ENCODE data around the gene GSG1L2.

The GSG1L2 gene

DNA sequence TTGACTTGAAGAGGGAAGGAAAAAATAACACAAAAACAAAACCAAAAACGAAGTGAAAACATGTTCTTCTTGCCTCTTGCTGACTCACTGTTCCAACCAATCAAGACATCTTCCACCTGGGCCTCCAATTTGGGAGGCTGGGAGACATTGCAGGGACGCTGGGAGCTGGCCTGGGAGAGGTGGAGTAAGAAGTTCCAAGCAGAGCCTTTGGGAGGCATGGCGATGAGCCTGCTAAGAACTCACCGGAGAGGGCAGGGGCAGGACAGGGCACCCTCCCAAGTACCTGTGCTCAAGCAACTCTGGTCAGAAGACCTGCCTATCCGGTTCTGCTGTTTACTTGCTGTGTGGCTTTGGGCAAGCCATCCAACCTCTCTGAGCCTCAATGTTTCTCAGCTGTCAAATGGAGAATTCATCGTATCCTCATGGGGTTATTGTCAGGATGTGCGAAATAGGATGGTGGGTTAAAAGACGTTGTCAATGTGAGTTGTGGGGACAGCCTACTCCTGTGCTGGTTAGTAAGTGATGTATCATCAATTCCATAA lies 3.0 kb upstream of the GSG1L2 start:
- DNase-seq (ENCODE audit: low read depth in 2 of 2) = no peak

DNA sequence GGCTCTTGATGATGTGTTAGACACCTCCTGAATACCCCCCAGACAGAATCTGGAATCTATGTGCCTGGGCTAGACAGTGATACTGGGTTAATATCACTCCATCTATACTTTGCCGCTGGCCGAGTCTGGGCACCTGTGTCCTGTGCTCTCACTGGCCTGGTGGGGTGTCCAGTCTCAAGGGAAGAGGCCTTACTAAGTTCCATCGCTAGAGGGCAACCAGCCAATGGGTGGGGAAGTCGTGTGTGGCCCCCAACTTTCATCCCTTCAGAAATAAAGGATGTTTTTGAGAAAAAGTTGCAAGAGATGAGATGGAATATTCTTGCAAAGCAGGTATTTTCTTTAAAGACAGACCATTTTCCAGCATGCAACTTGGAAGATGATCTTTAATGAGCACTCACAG lies 2.2 kb upstream of the GSG1L2 start:
- no peak for DNase-seq (ENCODE audit: low read depth in 2 of 2)

DNA sequence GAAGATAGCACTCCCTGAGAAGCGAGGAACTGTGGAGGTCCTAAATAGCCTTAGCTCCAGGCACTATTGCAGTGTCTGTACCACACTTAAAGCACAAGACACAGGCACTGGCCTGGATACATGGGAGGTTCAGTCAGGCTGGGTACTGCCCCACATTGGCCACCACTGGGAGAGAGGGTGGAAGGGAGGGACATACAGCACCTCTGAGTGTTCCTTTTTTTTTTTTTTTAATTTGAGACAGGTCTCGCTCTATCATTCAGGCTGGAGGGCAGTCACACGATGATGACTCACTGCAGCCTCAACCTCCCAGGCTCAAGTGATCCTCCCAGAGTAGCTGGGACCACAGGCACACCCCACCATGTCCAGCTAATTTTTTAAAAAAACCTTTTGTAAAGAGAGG lies 1.4 kb downstream of the GSG1L2 start:
- DNase-seq (ENCODE audit: low read depth in 2 of 2) = no peak

DNA sequence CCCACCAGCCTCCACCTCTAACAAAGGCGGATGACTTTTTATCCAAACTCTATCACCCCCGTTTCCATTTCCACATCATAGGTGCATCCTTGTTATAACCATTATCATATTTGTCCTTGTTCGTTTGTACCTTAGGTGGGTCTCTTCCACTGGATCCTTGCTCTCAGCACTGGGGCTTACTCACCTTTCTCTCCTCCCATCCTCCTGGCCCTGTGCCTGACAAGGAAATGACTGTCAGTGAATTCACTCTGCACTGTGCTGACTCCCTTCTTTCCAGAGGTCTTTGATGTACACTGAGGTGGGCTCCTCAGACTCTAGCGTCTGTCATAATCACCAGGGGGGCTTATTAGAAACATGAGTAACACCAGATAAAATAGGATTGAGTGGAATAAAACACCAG lies 3.1 kb downstream of the GSG1L2 start:
- DNase-seq (ENCODE audit: low read depth in 2 of 2) = no peak

DNA sequence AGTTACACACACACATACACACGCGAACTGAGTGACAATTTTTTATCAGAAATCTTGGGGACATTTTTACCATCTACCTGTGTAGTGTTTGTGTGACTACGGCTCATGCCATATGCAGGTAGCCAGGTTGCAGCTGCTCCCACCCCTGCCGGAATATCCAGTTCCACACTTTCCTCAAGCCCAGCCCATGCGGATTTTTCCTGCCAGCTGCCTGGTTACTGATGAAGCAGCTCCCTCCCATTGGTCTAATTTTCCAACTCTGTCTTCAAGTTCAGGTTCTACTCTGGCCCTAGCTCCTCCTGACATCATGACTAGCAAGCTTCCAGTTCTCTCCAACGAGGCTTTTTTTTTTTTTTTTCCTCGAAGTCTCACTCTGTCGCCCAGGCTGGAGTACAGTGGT lies 4.8 kb downstream of the GSG1L2 start:
- DNase-seq (ENCODE audit: low read depth in 2 of 2) = no peak

DNA sequence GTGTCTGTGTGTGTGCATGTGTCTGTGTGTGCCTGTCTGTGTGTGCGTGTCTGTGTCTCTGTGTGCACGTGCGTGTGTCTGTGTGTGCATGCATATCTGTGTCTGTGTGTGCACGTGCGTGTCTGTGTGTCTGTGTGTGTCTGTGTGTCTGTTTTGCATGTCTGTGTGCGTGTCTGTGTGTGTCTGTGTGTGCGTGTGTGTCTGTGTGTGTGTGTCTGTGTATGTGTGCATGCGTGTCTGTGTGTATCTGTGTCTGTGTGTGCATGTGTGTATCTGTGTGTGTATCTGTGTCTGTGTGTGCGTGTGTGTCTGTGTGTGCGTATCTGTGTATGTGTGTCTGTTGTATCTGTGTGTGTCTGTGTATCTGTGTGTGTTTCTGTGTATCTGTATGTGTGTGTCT lies 5.4 kb downstream of the GSG1L2 start:
- no peak for DNase-seq (ENCODE audit: low read depth in 2 of 2)

DNA sequence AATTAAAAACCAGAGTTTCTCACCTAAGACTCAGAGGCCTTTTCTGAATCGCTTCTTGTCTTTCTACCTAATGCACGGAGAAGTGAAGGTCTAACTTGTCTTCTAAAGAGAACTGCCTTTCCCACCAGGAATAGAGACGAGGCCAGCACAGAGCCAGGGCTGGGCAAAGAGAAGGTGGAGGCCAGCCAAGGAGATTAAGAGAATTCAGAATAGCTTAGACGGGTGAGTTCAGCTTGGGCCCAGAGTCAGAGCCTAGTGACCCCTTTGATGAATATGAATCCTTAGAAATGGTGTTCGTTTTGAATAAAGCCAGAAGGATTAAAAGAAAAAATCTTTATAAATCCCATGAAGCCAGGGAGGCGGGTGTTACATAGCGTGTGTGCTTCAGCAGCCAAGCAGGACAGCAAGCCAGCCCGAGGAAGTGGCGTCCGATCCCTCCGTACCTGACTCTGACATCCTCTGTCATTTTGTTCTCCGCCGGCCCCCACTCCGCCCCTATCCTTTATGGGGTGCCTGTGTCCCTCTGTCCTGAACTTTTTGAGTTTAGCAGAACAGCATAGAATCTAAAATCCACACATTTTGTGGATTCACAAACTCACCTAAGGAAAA lies 7.4 kb downstream of the GSG1L2 start:
- DNase-seq (ENCODE audit: low read depth in 2 of 2) = no peak

DNA sequence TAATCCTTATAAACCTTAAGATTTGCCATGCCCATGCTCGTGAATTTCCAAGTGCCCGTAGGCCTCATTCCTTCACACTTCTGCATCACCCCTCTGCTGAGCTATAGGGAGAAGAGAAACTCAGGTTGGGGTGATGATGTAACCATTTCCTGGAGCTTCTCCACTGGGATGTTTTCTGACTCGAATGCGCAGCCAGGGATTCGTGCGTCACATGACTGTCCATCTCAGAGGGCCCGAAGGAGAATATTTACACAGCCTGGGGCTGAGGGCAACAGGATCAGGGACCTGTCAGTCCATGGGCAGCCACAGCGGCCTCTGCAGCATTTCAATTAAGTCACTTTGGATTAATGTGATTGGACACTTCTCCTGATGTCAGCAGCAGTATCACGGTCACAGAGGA lies 8.7 kb downstream of the GSG1L2 start:
- DNase-seq (ENCODE audit: low read depth in 2 of 2) = no peak

DNA sequence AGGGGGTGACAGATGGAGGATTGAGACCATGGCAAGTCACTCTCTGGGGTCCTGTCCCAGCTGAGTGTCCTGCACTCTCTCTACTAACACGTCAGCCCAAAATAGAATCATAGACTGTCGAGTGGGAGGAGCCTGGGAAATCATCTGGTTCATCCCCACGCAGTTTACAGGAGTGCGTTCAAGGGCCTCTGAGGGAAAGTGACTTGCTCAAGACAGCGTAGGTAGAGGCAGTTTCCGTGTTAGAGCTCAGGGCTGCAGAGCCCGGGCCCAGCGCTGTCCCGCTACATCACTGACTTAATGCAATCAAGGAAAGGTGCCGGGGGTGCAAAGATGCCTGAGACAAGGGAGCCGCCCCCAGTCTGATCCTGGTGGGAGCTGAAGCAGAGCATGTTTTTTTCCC lies 10.3 kb downstream of the GSG1L2 start:
- DNase-seq (ENCODE audit: low read depth in 2 of 2) = no peak

GRCh38 chr17:9811086-9811485 lies 10.8 kb downstream of the GSG1L2 start:
- DNase-seq (ENCODE audit: low read depth in 2 of 2) = no peak

DNA sequence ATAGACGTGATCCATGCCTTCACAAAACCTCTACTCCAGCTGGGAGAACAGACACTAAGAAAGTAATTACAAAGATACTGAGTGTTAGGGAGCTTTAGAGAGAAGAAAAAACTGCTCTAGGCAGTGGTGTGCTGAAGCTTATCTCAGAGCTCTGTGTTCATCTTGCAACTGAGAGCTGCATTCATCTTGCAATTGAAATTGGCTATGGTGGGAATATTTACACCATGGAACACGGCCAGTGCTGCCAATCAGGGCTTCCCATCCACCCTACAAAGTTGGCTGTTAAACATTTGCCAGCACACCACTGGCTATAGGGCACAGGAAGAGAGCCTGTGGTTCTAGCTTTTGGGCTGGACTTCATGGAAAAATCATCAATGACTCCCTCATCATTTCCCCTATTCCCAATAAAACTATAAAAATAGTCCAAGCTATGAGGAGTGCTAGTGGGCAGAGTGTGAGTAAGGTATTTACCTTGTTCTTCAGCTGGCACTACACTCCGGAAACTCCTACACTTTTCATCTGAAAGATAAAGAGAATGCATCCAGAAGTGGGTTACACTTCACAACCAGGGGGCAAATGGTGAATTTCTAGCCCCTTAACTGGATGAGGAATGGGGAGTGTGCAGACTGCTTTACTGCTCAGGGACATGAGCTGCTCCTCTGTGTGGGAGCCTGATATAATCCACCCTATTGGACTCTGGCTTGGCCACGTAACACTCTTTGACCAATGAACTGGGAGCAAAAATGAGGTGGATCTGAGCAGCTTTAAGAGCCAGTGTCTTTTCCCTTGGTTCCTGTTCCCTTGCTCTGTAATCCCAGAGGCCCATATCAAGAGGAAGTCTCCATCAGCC lies 11.6 kb downstream of the GSG1L2 start:
- DNase-seq (ENCODE audit: low read depth in 2 of 2) = no peak

DNA sequence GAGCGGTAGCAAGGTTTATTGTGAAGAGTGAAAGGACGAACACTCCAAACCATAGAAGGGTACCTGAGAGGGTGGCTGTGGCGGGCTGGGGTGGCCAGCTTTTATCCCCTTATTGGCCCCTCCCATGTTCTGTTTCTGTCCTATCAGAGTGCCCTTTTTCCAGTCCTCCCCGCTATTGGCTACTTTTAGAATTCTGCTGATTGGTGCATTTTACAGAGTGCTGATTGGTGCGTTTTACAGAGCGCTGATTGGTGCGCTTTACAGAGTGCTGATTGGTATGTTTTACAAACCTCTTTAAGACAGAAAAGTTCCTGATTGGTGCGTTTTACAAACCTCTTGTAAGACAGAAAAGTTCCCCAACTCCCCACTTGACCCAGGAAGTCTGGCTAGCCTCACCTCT lies 12.5 kb downstream of the GSG1L2 start:
- no peak for DNase-seq (ENCODE audit: low read depth in 2 of 2)

DNA sequence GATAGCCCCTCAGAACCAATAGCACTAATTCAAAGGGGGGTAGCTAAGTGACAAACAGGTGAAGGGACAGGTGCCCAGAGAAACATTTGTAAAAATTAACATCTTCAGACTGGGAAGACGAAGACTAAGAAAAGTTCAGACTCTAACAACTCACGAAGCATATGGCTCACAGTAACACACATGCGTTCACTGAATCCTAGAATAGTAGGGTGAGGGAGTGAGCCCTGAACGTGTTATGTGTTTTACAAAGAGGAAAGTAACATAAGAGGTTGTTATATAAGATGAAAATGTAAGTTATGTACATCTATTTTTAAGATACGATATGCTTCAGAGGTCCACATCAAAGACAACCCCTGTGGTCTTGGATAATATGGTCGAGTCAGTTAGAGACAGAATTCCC lies 15.2 kb downstream of the GSG1L2 start:
- no peak for DNase-seq (ENCODE audit: low read depth in 2 of 2)

GRCh38 chr17:9805769-9806168 lies 16.1 kb downstream of the GSG1L2 start:
- DNase-seq (ENCODE audit: low read depth in 2 of 2) = no peak

DNA sequence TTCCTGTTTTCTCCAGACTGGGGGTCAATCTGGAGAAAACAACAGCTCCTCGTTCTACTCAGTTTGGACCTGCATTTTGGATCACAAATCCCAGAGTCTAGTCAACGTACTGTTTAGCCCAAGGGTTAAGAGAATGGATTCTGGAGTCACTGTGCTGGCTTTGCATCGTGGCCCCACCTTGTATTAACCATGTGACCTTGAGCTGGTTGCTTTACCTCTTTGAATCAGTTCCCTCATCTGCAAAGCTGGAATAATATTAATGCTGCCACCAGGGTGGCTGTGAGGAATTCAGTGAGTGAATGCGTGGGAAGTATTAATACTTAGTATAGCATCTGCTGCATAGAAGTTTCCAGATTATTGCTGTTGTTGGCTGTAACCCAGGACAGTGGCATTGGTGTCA lies 19.2 kb downstream of the GSG1L2 start:
- no peak for DNase-seq (ENCODE audit: low read depth in 2 of 2)

DNA sequence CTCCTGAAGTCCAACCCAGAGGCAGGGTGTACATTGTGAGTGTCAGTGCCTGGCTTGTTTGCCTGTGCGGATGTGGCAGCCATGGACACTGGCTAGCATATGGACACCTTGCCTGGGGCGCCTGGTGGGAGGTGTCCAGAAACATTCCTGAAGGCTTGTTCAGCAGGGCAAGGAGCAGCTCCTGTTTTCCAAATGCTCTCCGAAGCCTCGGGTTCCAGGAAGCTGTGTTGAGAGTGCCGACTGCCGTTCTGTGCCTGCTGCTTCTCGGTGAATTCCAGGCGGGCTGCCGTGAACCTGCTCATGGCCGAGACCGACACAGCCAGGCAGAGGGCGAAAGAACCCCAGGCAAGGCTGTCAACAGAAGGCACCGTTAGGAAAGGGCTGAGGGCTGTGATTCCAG lies 19.6 kb downstream of the GSG1L2 start:
- no peak for DNase-seq (ENCODE audit: low read depth in 2 of 2)

DNA sequence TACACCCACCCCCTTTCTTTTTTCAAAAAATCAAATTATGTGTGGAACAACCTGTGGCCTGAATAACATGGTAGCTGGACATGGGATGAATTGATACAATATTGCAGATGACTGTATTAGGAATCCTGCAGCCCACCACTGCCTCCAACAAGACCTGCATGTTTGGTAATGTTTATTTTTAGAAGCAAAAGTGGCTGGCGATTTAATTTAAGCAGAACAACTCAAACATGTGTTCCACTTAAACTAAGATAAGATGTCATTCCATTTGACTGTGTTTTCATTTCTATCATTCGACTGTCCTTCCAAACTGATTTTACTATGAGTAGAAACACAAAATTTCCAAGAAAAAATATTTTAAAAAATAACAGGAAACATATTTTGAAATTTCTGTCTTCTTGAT lies 20.4 kb downstream of the GSG1L2 start:
- no peak for DNase-seq (ENCODE audit: low read depth in 2 of 2)

DNA sequence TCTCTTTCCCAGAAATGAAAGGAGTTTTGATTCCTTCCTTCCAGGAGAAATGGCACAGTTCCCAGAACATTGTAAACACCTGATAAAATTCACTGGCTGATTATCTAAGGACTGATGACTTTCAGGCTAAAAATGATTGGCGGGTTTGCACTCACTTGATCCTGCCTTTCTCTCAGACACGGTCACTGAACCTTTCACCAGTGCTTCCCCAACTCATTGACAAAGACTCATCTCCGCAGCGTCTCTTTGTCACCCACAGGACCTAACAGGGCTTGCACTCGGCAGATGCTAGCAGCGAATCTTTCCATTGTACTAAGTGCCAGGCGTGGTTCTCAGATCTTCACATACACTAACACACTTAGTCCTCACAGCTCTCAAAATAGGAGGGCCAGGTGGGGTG lies 23.2 kb downstream of the GSG1L2 start:
- no peak for DNase-seq (ENCODE audit: low read depth in 2 of 2)

DNA sequence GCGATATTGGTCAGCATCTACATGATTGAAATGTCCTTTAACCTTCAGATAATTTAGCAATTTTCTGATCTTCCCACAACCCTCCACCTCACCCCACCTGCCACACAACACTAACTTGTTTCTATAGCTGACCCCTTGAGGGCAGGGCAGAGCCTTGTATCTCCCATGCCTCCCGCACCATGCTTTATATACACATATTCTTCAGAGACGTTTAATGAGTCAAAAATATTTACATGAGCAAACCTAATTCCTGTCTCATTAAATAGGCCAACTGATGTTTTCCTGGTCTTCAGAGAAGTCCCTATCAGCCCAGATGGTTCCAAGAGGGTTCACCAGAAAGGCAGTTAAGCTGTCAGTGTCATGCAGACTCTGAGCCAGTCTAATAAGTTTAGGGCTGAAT lies 23.9 kb downstream of the GSG1L2 start:
- DNase-seq (ENCODE audit: low read depth in 2 of 2) = no peak

DNA sequence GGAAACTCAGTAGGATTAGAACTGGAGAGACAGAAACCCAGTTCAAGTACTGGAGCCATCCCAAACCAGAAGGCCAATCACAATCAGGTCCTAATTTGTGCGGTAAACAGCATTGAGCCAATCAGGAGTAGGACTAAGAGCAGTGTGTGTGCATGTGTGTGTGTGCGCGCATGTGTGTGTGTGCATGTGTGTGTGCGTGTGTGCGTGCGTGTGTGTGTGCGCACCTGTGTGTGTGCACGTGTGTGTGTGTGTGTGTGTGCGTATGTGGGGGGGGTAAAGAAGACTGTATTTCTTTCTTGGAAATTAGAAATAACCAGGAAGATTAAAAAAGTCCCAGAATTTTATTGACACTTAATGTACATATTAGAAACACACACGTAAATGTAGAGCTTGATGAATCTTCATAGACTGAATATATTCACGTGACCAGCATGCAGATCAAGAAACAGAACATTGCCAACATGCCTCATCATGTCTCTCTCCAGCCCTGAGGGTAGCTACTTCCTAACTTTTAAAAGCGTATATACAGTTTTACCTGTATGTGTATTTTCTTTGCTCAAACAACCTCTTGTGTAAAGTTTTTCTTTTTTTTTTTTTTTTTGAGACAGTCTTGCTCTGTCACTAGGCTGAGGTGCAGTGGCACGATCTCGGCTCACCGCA lies 29.6 kb downstream of the GSG1L2 start:
- no peak for DNase-seq (ENCODE audit: low read depth in 2 of 2)

DNA sequence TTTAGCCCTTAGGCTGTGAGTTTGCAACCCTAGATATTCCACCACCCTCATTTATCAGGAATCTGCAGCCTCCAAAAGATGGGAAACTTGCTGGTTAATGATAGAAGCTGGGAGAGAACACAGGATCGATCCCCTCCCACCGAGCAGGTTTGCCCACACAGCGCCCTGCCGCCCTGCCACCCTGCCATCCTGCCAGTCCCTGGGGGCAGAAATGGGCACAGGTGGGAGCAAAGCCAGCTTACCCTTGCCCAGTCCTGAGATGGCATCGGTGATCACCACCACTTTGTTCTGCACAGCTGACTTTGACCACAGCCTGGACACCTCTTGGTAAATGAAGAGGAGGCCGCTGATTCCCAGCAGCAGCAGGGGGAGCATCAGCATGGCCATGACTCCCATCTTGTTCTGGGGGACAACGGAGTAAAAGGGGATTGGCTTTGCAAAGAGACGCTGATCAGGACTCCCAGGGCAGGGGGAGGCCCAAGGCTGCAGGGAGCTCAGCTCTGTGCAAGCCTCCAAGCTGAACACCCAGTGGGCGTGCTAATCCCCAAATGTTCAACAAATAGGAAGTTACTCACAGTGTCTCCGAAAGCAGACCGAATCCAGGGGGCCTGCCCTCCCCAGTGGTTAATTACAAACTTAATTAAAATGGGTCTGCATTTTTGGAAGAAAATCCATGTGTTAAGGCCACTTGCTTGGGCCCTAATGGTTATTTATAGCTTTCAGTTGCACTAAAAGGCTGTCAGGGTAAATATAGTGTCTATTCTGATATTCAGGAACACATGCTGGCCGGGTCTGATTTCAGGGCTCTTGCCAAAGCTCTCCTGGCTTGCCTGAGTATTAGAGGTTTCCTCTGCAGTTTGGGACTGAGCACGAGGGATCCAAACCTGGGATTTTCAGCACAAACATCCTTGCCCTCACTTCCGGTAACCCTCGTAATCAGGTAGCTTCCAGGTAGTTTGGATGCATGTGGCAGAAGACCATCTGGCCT lies 30.7 kb downstream of the GSG1L2 start, which contains the start of gene DHRS7C:
DHRS7C (minus strand) TSS at position 704 of the 988 bp plus-strand sequence; CDS start at position 396, 308 bp downstream.
- no peak for DNase-seq (ENCODE audit: low read depth in 2 of 2)
